ENCODE results near the gene TFB1M. TPM values are rescaled to one million over a fixed set of nuclear protein-coding genes. Genes with fewer than 3 reads are reported as not detected.
A peak's percentile ranks its signal among the peaks of the same experiment; 100 is the strongest.

The TFB1M gene
- total and polyA plus RNA-seq, 9 of the 15 experiments (the other 6 are each of a cell fraction or from before 2014, with no cell fraction given), result 34.6 to 145 (median 40.4) TPM

- TF ChIP-seq ZNF644 (tag; IDR thresholded peaks at IDR 0.05; ENCODE audit: low read depth) (no peak), MEIS2 (IDR thresholded peaks at IDR 0.05; ENCODE audit: partially characterized antibody) (peak; percentile 56), THRB (CRISPR knock-in tag; conservative IDR thresholded peaks at IDR 0.05) (no peak), HMG20B (CRISPR knock-in tag; IDR thresholded peaks at IDR 0.05) (no peak), MXD1 (CRISPR knock-in tag; IDR thresholded peaks at IDR 0.05; ENCODE audit: borderline replicate concordance, poor library complexity, severe bottlenecking) (no peak), RFX7 (CRISPR knock-in tag; IDR thresholded peaks at IDR 0.05) (no peak), STAT6 (CRISPR knock-in tag; IDR thresholded peaks at IDR 0.05) (no peak)
- TF ChIP-seq, protein P1, sequence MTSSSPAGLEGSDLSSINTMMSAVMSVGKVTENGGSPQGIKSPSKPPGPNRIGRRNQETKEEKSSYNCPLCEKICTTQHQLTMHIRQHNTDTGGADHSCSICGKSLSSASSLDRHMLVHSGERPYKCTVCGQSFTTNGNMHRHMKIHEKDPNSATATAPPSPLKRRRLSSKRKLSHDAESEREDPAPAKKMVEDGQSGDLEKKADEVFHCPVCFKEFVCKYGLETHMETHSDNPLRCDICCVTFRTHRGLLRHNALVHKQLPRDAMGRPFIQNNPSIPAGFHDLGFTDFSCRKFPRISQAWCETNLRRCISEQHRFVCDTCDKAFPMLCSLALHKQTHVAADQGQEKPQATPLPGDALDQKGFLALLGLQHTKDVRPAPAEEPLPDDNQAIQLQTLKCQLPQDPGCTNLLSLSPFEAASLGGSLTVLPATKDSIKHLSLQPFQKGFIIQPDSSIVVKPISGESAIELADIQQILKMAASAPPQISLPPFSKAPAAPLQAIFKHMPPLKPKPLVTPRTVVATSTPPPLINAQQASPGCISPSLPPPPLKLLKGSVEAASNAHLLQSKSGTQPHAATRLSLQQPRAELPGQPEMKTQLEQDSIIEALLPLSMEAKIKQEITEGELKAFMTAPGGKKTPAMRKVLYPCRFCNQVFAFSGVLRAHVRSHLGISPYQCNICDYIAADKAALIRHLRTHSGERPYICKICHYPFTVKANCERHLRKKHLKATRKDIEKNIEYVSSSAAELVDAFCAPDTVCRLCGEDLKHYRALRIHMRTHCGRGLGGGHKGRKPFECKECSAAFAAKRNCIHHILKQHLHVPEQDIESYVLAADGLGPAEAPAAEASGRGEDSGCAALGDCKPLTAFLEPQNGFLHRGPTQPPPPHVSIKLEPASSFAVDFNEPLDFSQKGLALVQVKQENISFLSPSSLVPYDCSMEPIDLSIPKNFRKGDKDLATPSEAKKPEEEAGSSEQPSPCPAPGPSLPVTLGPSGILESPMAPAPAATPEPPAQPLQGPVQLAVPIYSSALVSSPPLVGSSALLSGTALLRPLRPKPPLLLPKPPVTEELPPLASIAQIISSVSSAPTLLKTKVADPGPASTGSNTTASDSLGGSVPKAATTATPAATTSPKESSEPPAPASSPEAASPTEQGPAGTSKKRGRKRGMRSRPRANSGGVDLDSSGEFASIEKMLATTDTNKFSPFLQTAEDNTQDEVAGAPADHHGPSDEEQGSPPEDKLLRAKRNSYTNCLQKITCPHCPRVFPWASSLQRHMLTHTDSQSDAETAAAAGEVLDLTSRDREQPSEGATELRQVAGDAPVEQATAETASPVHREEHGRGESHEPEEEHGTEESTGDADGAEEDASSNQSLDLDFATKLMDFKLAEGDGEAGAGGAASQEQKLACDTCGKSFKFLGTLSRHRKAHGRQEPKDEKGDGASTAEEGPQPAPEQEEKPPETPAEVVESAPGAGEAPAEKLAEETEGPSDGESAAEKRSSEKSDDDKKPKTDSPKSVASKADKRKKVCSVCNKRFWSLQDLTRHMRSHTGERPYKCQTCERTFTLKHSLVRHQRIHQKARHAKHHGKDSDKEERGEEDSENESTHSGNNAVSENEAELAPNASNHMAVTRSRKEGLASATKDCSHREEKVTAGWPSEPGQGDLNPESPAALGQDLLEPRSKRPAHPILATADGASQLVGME (CRISPR knock-in tag; IDR thresholded peaks at IDR 0.05), result no peak
Measured at GRCh38 chr6:155314773-155315515, 660 bp upstream of the TFB1M start (continued).
